ENCODE data around the gene ANTXR2. TPM values are rescaled to one million over a fixed set of nuclear protein-coding genes. Genes with fewer than 3 reads are reported as not detected.

Gene ANTXR2
- total and polyA plus RNA-seq, 2 donors (not counting 3 experiments of a cell fraction or from before 2014, with no cell fraction given): 6.6 to 64.6 TPM

DNA sequence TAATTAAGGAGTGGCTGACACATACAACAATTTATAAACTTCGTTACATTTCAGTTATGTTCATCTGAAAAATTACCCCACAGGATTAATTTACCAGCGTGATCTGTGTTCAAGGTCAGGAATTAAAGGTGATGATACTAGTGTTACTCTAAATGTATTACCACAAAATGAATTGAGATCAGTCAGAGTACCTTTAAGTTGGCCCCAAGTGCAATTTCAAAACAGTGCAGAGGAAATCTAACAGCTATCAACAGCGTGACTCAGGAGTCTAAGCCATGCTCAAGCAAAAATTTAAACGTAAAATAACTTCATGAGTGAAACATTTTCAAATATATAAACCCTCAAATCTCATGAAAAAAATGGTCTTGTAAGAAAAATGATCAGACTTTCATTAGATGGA, 18.7 kb downstream of the ANTXR2 start:
- Histone ChIP-seq H3K9me1 (replicated peaks; ENCODE audit: control insufficient read depth, extremely low read depth, insufficient read depth, low read length) (no peaks in the 10 kb centered on the region), H4K20me1 (replicated peaks; ENCODE audit: control insufficient read depth, extremely low read depth, insufficient read depth, low read length) (peaks cover 2% of the 10 kb centered on the region), H3K4me1 (ENCODE audit: control insufficient read depth, extremely low read depth, insufficient read depth, low read length) (no peaks in the 10 kb centered on the region), H3K4me3 (replicated peaks in 1 of 3; ENCODE audit: insufficient read depth in 1 of 3, low read depth in 1 of 3, low read length in 3 of 3) (no peak overlapping the region), H3K9ac (replicated peaks; ENCODE audit: extremely low read depth, insufficient read depth, low read length) (no peak overlapping the region), H3K79me2 (ENCODE audit: control insufficient read depth, insufficient read depth, low read length) (peaks cover 4% of the 10 kb centered on the region), H3K27me3 (ENCODE audit: control insufficient read depth in 2 of 2, insufficient read depth in 2 of 2, low read length in 2 of 2) (no peaks in the 10 kb centered on the region), H3K4me2 (ENCODE audit: insufficient read depth, low read length) (no peak overlapping the region), H3K9me3 (replicated peaks; ENCODE audit: control insufficient read depth, insufficient read depth, low read length) (no peaks in the 10 kb centered on the region), H3K27ac (ENCODE audit: insufficient read depth, low read depth, low read length) (no peak overlapping the region), H3K36me3 (ENCODE audit: control insufficient read depth in 2 of 2, extremely low read depth in 1 of 2, insufficient read depth in 2 of 2, low read length in 2 of 2) (peaks cover 0 to 12% of the 10 kb centered on the region in 2 experiments), H2AFZ (ENCODE audit: low read depth, low read length) (no peak overlapping the region)
- intact Hi-C loops (cut with micrococcal nuclease): no loop called here
- FAIRE-seq (no peak), DNase-seq (ENCODE audit: low read depth, low spot score) (no peak)
- BruUV-seq (replicated peaks): no TSS peak
- POLR2A ChIA-PET: no interaction called here
- TF ChIP-seq GATA2 (IDR thresholded peaks at IDR 0.05; ENCODE audit: insufficient read depth, insufficient read length, low read depth, low read length) (no peak), POLR2A (IDR thresholded peaks at IDR 0.05; ENCODE audit: low read depth, low read length) (no peak), POLR2AphosphoS5 (IDR thresholded peaks at IDR 0.05; ENCODE audit: insufficient read depth, low read depth, low read length) (no peak), JUN (IDR thresholded peaks at IDR 0.05; ENCODE audit: borderline replicate concordance, insufficient read depth, insufficient read length, low read depth) (no peak)
- CTCF ChIA-PET: no interaction called here
- dilution Hi-C loops (cut with MboI; ENCODE audit: extremely low pct_ligation_motif_present, low sequenced_read_pairs): no loop called here

DNA sequence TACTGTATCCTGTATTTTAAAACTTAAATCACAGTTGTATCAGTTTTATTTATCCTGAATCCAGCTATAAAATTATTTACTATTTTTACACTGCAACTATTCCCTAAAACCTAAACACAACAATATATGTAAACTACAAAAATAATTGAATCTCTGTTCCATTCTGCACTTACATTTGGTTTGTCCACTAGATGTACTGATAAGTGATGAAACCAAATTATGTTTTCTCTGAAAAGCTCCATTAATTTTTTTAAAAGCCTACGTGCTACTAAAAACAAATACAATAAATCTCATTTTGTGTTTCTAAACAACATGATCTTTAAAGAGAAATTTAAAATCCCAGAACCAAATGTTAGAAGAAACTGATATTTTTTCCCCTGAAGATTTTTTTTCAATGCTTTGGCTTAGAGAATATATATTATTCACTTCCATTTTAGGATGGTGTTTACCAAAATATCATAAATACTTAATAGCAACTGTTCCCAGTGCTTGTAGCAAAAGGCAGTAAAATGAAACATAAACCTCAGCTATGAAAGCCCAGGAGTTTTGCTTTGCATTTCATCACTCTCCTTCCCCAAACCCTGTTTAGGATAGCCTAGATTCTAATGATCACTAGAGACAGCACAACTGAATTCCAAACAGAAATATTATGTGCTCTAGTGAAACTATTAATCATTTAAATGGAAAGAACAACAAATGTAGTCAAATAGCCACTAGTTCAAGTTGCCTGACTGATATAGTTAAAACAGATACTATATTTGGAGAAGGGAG, 19.7 kb downstream of the ANTXR2 start:
- DNase-seq (ENCODE audit: low read depth, low spot score): no peak

More for the DNA sequence above, 19.7 kb downstream of the ANTXR2 start:
- H3K27ac ChIP-seq (ENCODE audit: insufficient read depth, low read depth, low read length): no peak overlapping the region
- no TSS peak for BruUV-seq (replicated peaks)
- H3K9ac ChIP-seq (replicated peaks; ENCODE audit: extremely low read depth, insufficient read depth, low read length): no peak overlapping the region
- no peaks in the 10 kb centered on the region for H3K9me3 ChIP-seq (replicated peaks; ENCODE audit: control insufficient read depth, insufficient read depth, low read length)
- intact Hi-C loops (cut with micrococcal nuclease): no loop called here
- no peaks in the 10 kb centered on the region for H3K9me1 ChIP-seq (replicated peaks; ENCODE audit: control insufficient read depth, extremely low read depth, insufficient read depth, low read length)
- dilution Hi-C loops (cut with MboI; ENCODE audit: extremely low pct_ligation_motif_present, low sequenced_read_pairs): no loop called here
- no peak overlapping the region for H3K4me3 ChIP-seq (replicated peaks in 1 of 3; ENCODE audit: insufficient read depth in 1 of 3, low read depth in 1 of 3, low read length in 3 of 3)
- no peaks in the 10 kb centered on the region for H3K4me1 ChIP-seq (ENCODE audit: control insufficient read depth, extremely low read depth, insufficient read depth, low read length)
- H3K79me2 ChIP-seq (ENCODE audit: control insufficient read depth, insufficient read depth, low read length): peaks cover 4% of the 10 kb centered on the region
- CTCF ChIA-PET: no interaction called here
- no peak overlapping the region for H2AFZ ChIP-seq (ENCODE audit: low read depth, low read length)
- H3K36me3 ChIP-seq (ENCODE audit: control insufficient read depth in 2 of 2, extremely low read depth in 1 of 2, insufficient read depth in 2 of 2, low read length in 2 of 2): peaks cover 0 to 12% of the 10 kb centered on the region in 2 experiments
- POLR2A ChIA-PET: no interaction called here
- H4K20me1 ChIP-seq (replicated peaks; ENCODE audit: control insufficient read depth, extremely low read depth, insufficient read depth, low read length): peaks cover 2% of the 10 kb centered on the region
- H3K27me3 ChIP-seq (ENCODE audit: control insufficient read depth in 2 of 2, insufficient read depth in 2 of 2, low read length in 2 of 2): no peaks in the 10 kb centered on the region
- no peak for FAIRE-seq
- H3K4me2 ChIP-seq (ENCODE audit: insufficient read depth, low read length): no peak overlapping the region
- TF ChIP-seq FOS (IDR thresholded peaks at IDR 0.05; ENCODE audit: borderline replicate concordance, insufficient read depth, low read length): no peak
- TF ChIP-seq JUN (IDR thresholded peaks at IDR 0.05; ENCODE audit: borderline replicate concordance, insufficient read depth, insufficient read length, low read depth): no peak
- no peak for TF ChIP-seq GATA2 (IDR thresholded peaks at IDR 0.05; ENCODE audit: insufficient read depth, insufficient read length, low read depth, low read length)
- no peak for TF ChIP-seq MYC (IDR thresholded peaks at IDR 0.05; ENCODE audit: low read depth, low read length)
- TF ChIP-seq, protein P1, sequence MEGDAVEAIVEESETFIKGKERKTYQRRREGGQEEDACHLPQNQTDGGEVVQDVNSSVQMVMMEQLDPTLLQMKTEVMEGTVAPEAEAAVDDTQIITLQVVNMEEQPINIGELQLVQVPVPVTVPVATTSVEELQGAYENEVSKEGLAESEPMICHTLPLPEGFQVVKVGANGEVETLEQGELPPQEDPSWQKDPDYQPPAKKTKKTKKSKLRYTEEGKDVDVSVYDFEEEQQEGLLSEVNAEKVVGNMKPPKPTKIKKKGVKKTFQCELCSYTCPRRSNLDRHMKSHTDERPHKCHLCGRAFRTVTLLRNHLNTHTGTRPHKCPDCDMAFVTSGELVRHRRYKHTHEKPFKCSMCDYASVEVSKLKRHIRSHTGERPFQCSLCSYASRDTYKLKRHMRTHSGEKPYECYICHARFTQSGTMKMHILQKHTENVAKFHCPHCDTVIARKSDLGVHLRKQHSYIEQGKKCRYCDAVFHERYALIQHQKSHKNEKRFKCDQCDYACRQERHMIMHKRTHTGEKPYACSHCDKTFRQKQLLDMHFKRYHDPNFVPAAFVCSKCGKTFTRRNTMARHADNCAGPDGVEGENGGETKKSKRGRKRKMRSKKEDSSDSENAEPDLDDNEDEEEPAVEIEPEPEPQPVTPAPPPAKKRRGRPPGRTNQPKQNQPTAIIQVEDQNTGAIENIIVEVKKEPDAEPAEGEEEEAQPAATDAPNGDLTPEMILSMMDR (IDR thresholded peaks at IDR 0.05; ENCODE audit: extremely low read depth in 1 of 2, insufficient read depth in 1 of 2, low read depth in 1 of 2, low read length in 2 of 2): no peak
- TF ChIP-seq POLR2AphosphoS5 (IDR thresholded peaks at IDR 0.05; ENCODE audit: insufficient read depth, low read depth, low read length): no peak
- TF ChIP-seq, protein P2, sequence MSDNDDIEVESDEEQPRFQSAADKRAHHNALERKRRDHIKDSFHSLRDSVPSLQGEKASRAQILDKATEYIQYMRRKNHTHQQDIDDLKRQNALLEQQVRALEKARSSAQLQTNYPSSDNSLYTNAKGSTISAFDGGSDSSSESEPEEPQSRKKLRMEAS (IDR thresholded peaks at IDR 0.05; ENCODE audit: insufficient read depth, insufficient read length): no peak
- no peak for TF ChIP-seq EZH2 (IDR thresholded peaks at IDR 0.05; ENCODE audit: borderline replicate concordance, low read depth, low read length, severe bottlenecking)
- no peak for TF ChIP-seq POLR2A (IDR thresholded peaks at IDR 0.05; ENCODE audit: low read depth, low read length)

Data from endothelial cell of umbilical vein (primary cell).